Measurements from ENCODE around the gene NAMPT.
A peak's percentile ranks its signal among the peaks of the same experiment; 100 is the strongest.
"Not testable (repeated sequence)": the region's sequence is repeated elsewhere in the genome, so short reads cannot be mapped to it uniquely, and the experiment has no call there.

Gene NAMPT

DNA sequence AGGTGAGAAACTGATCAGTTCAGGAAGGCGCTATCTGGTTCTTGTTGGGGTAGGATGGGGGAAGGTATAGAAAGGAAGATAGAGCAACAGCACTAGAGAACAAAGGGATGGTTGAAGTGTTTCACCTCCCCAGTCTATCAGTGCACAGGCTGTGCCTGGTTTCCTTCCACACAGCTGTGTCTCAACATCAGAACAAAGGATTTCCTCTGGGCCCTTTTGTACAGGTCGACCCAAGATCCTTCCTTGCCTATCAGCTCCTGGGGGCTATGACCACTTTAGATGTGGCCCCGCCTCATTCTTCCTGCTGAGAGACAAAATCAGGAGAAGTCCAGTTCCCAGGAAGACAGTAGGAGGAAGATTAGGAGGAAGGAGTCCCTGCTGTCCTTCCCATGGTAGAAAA is 65.6 kb downstream of the NAMPT start:
- Histone ChIP-seq H3K4me3 (ENCODE audit: low read length in 2 of 2) (no peak overlapping the region), H3K27me3 (ENCODE audit: control insufficient read depth in 2 of 2, insufficient read depth in 2 of 2, low read length in 2 of 2) (no peaks in the 10 kb centered on the region), H3K9me3 (ENCODE audit: control insufficient read depth in 2 of 2, low read length in 2 of 2) (no peaks in the 10 kb centered on the region), H3K9ac (ENCODE audit: low read depth in 1 of 2, low read length in 2 of 2) (no peak overlapping the region), H3K36me3 (ENCODE audit: control insufficient read depth in 2 of 2, insufficient read depth in 2 of 2, low read length in 2 of 2) (no peaks in the 10 kb centered on the region), H3K27ac (ENCODE audit: low read depth in 2 of 2, low read length in 2 of 2) (no peak overlapping the region), H3K4me1 (ENCODE audit: control insufficient read depth in 2 of 2, insufficient read depth in 2 of 2, low read length in 2 of 2) (peaks cover 3 to 8% of the 10 kb centered on the region in 2 donors)

DNA sequence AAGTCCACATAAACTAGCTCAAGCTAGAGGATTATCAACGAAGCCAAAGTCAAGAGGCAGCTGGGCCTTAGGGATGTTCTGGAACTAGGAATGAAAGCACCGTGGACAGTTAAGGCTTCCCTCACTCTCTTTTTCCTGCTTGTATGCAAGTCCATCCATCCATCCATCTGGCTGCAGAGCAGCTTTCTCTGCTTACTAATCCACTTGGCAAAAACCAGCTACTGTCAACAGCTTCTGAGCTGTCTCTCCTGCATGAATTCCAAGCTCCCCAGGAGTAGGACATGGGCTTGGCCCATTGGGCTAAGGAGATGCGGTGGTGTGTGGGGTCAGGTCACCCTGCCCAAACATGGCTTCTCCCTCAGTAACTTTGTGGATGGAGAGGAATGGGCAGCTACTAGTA is 66.2 kb downstream of the NAMPT start:
- no peak overlapping the region for H3K4me3 ChIP-seq (ENCODE audit: low read length in 2 of 2)
- peaks cover 3 to 8% of the 10 kb centered on the region in 2 donors for H3K4me1 ChIP-seq (ENCODE audit: control insufficient read depth in 2 of 2, insufficient read depth in 2 of 2, low read length in 2 of 2)
- H3K9me3 ChIP-seq (ENCODE audit: control insufficient read depth in 2 of 2, low read length in 2 of 2) = no peaks in the 10 kb centered on the region
- H3K27ac ChIP-seq (ENCODE audit: low read depth in 2 of 2, low read length in 2 of 2) = no peak overlapping the region
- no peak overlapping the region for H3K9ac ChIP-seq (ENCODE audit: low read depth in 1 of 2, low read length in 2 of 2)
- H3K27me3 ChIP-seq (ENCODE audit: control insufficient read depth in 2 of 2, insufficient read depth in 2 of 2, low read length in 2 of 2) = no peaks in the 10 kb centered on the region
- H3K36me3 ChIP-seq (ENCODE audit: control insufficient read depth in 2 of 2, insufficient read depth in 2 of 2, low read length in 2 of 2) = no peaks in the 10 kb centered on the region

DNA sequence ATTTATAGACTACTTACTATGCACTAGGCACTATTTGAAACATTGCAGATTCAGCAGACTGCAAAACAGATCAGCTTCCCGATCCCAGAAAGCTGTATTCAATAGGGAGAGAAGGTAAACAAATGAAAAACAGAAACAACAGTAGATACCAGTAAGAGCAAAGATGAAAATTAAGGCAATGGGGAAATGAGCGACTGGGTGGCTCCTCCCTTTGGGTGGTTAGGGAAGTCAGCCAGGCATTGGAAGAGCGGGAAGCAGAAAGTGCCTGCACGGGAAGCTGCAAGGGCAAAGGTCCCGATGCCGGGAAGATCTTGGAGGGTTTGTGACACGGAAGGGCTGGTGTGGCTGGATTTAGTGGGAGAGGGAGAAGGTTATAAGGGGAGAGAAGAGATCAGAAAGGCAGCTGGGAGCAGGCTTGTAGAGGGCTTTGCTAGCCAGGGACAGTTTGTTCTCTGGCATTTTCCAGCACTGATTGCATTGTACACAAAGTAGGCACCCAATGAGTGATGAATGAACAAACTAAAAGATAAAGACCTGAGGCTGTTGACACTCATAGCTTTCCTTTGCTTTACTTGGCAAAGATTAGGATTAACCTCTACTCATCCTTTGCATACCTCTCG is 67.8 kb downstream of the NAMPT start:
- peak overlapping the region in 1 of 2 donors; percentile 24 for H3K9ac ChIP-seq (ENCODE audit: low read depth in 1 of 2, low read length in 2 of 2)

DNA sequence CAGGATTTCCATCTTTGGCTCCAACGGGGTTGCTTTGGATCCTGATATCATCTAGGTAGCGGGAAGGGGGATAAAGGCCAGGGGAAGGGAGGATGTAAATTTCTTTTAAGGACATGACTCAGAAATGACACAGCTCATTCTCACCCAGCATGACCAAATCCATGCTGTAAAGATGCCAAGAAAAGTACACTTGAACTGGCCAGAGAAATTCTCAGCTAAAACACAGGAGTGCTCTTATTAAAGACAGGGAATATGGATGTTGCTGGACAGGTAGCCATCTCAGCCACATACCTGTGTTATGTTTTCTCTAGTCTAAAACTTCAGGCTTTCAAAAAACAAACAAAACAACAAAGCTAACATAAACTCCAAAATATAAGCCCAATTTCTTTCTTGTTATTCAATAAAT is 68.3 kb downstream of the NAMPT start:
- H3K36me3 ChIP-seq (ENCODE audit: control insufficient read depth in 2 of 2, insufficient read depth in 2 of 2, low read length in 2 of 2) = no peaks in the 10 kb centered on the region
- H3K9ac ChIP-seq (ENCODE audit: low read depth in 1 of 2, low read length in 2 of 2) = peak overlapping the region in 1 of 2 donors; percentile 6
- no peak overlapping the region for H3K4me3 ChIP-seq (ENCODE audit: low read length in 2 of 2)
- H3K27me3 ChIP-seq (ENCODE audit: control insufficient read depth in 2 of 2, insufficient read depth in 2 of 2, low read length in 2 of 2) = no peaks in the 10 kb centered on the region
- no peaks in the 10 kb centered on the region for H3K9me3 ChIP-seq (ENCODE audit: control insufficient read depth in 2 of 2, low read length in 2 of 2)
- H3K27ac ChIP-seq (ENCODE audit: low read depth in 2 of 2, low read length in 2 of 2) = peak overlapping the region; percentile 56 to 67
- peaks cover 3 to 8% of the 10 kb centered on the region in 2 donors for H3K4me1 ChIP-seq (ENCODE audit: control insufficient read depth in 2 of 2, insufficient read depth in 2 of 2, low read length in 2 of 2)

More for the DNA sequence above, 67.8 kb downstream of the NAMPT start:
- no peaks in the 10 kb centered on the region for H3K36me3 ChIP-seq (ENCODE audit: control insufficient read depth in 2 of 2, insufficient read depth in 2 of 2, low read length in 2 of 2)
- peak overlapping the region; percentile 13 to 32 for H3K4me3 ChIP-seq (ENCODE audit: low read length in 2 of 2)
- no peaks in the 10 kb centered on the region for H3K9me3 ChIP-seq (ENCODE audit: control insufficient read depth in 2 of 2, low read length in 2 of 2)
- H3K27me3 ChIP-seq (ENCODE audit: control insufficient read depth in 2 of 2, insufficient read depth in 2 of 2, low read length in 2 of 2) = no peaks in the 10 kb centered on the region
- peaks cover 3 to 8% of the 10 kb centered on the region in 2 donors for H3K4me1 ChIP-seq (ENCODE audit: control insufficient read depth in 2 of 2, insufficient read depth in 2 of 2, low read length in 2 of 2)
- peak overlapping the region; percentile 56 to 67 for H3K27ac ChIP-seq (ENCODE audit: low read depth in 2 of 2, low read length in 2 of 2)

DNA sequence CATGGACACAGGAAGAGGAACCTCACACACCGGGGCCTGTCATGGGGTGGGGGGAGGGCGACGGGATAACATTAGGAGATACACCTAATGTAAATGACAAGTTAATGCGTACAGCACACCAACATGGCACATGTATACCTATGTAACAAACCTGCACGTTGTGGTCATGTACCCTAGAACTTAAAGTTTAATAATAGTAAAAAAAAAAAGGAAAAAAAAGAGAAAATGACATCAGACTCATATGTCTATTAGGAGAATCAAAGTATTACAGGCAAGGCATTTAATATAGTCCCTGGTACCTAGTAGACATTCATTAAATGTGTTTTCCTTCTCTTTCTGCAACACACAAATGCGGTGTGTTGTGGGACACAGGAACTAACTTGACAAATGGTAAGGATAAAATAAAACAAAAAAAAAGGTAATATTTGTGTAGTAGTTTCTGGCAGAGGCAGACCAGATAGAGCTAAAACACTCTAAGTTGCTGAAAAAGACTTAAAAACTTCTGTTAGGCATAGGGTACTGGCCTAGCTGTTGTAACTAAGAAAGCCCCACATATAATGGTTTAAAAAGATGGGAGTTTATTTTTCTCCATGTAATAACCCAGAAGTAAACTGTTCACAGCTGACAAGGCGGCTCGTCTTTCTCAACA is 68.8 kb downstream of the NAMPT start:
- H3K36me3 ChIP-seq (ENCODE audit: control insufficient read depth in 2 of 2, insufficient read depth in 2 of 2, low read length in 2 of 2) = no peaks in the 10 kb centered on the region
- H3K27me3 ChIP-seq (ENCODE audit: control insufficient read depth in 2 of 2, insufficient read depth in 2 of 2, low read length in 2 of 2) = no peaks in the 10 kb centered on the region
- peaks cover 3 to 8% of the 10 kb centered on the region in 2 donors for H3K4me1 ChIP-seq (ENCODE audit: control insufficient read depth in 2 of 2, insufficient read depth in 2 of 2, low read length in 2 of 2)
- no peaks in the 10 kb centered on the region for H3K9me3 ChIP-seq (ENCODE audit: control insufficient read depth in 2 of 2, low read length in 2 of 2)
- H3K4me3 ChIP-seq (ENCODE audit: low read length in 2 of 2) = no peak overlapping the region
- H3K27ac ChIP-seq (ENCODE audit: low read depth in 2 of 2, low read length in 2 of 2) = peak overlapping the region; percentile 56 to 67
- peak overlapping the region in 1 of 2 donors; percentile 6 for H3K9ac ChIP-seq (ENCODE audit: low read depth in 1 of 2, low read length in 2 of 2)

DNA sequence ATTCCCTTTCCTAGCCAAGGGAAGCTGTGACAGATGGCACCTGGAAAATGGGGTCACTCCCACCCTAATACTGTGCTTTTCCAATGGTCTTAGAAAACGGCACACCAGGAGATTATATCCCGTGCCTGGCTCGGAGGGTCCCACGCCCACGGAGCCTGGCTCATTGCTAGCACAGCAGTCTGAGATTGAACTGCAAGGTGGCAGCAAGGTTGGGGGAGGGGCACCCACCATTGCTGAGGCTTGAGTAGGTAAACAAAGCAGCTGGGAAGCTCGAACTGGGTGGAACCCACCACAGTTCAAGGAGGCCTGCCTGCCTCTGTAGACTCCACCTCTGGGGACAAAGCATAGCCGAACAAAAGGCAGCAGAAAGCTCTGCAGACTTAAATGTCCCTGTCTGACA is 75.8 kb downstream of the NAMPT start:
- not testable (repeated sequence) for H3K36me3 ChIP-seq (ENCODE audit: control insufficient read depth in 2 of 2, insufficient read depth in 2 of 2, low read length in 2 of 2); H3K9me3 ChIP-seq (ENCODE audit: control insufficient read depth in 2 of 2, low read length in 2 of 2); H3K4me1 ChIP-seq (ENCODE audit: control insufficient read depth in 2 of 2, insufficient read depth in 2 of 2, low read length in 2 of 2); H3K4me3 ChIP-seq (ENCODE audit: low read length in 2 of 2); H3K9ac ChIP-seq (ENCODE audit: low read depth in 1 of 2, low read length in 2 of 2); H3K27ac ChIP-seq (ENCODE audit: low read depth in 2 of 2, low read length in 2 of 2); H3K27me3 ChIP-seq (ENCODE audit: control insufficient read depth in 2 of 2, insufficient read depth in 2 of 2, low read length in 2 of 2)

DNA sequence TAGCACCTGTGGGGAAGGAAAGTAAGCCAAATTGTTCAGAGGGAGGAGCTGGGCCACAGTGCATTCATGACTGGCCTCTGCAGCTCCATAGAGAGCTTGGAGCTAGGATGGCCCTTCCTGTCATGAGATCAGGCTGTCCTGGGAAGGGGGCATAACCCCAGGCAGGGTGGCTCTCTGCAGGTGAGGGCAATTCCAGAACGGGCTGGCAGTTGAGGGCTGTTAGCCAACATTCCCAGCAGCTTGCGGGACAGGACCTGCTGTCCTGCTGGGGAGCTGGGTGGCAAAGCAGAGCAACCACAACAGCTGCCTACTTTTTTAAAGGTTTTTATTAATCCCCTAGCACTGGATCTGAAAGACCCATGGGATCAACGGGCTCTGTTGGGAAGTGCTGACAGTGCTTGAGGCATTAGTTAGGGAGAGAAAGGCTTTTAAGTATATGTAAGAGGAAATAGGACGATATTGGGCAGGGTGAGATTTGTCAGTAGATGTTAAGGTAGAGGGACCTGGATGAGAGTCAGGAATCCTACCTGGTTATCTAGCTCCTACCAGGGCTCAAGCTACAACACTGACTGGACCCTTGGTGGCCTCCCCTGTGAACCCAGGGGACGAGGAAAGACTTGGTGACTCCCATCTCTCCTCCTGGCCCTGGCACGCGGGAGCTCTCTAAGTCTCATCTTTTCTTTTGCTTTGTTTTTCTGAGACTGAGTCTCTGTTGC is 77.8 kb downstream of the NAMPT start:
- Histone ChIP-seq H3K27me3 (ENCODE audit: control insufficient read depth in 2 of 2, insufficient read depth in 2 of 2, low read length in 2 of 2) (no peaks in the 10 kb centered on the region), H3K36me3 (ENCODE audit: control insufficient read depth in 2 of 2, insufficient read depth in 2 of 2, low read length in 2 of 2) (no peaks in the 10 kb centered on the region), H3K4me1 (ENCODE audit: control insufficient read depth in 2 of 2, insufficient read depth in 2 of 2, low read length in 2 of 2) (no peaks in the 10 kb centered on the region), H3K4me3 (ENCODE audit: low read length in 2 of 2) (no peak overlapping the region), H3K9me3 (ENCODE audit: control insufficient read depth in 2 of 2, low read length in 2 of 2) (no peaks in the 10 kb centered on the region), H3K9ac (ENCODE audit: low read depth in 1 of 2, low read length in 2 of 2) (no peak overlapping the region), H3K27ac (ENCODE audit: low read depth in 2 of 2, low read length in 2 of 2) (no peak overlapping the region)

DNA sequence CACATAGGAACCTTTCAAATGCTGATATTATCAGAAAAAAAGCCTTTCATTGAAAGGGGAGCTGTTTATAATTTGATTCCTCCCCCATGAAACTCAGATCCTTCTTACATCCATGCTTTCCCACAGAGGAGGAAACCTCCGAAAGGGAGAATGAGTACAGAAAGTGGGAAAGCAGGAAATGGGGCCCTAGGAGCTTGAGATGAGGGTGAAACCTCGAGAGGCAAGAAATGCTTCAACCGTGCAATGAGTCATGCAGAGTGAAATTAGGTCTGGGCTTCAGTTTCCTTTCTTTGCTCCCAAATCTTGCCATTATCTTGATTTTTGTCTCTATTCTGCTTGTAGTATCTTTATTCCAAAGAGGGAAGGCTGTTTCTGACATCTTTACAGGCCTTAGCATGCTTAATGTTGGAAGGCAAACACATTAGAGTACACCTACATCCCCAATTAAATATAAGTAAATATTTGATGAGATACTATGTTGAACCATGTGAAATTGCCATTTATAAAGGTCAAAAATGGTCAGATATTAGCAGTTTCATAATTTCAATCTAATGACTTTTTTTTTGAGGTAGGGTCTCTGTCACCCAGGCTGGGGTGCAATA is 79.1 kb downstream of the NAMPT start:
- H3K27ac ChIP-seq (ENCODE audit: low read depth in 2 of 2, low read length in 2 of 2) = no peak overlapping the region
- no peak overlapping the region for H3K9ac ChIP-seq (ENCODE audit: low read depth in 1 of 2, low read length in 2 of 2)

DNA sequence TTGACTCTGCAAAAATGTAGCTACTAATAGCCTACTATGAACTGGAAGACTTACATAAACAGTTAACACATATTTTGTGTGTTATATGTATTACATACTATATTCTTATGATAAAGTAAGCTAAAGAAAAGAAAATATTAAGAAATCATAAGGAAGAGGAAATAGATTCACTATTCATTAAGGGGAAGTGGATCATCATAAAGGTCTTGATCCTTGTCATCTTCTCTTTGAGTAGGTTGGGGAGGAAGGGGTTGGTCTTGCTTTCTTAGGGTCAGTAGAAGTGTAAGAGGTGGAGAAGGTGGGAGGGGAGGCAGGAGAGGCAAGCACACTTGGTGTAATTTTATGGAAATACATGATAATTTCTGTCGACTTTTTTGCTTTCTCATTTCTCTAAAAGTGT is 81.3 kb downstream of the NAMPT start:
- H3K9me3 ChIP-seq (ENCODE audit: control insufficient read depth in 2 of 2, low read length in 2 of 2) = no peaks in the 10 kb centered on the region
- no peaks in the 10 kb centered on the region for H3K27me3 ChIP-seq (ENCODE audit: control insufficient read depth in 2 of 2, insufficient read depth in 2 of 2, low read length in 2 of 2)
- no peak overlapping the region for H3K4me3 ChIP-seq (ENCODE audit: low read length in 2 of 2)
- no peaks in the 10 kb centered on the region for H3K4me1 ChIP-seq (ENCODE audit: control insufficient read depth in 2 of 2, insufficient read depth in 2 of 2, low read length in 2 of 2)
- H3K27ac ChIP-seq (ENCODE audit: low read depth in 2 of 2, low read length in 2 of 2) = no peak overlapping the region
- no peaks in the 10 kb centered on the region for H3K36me3 ChIP-seq (ENCODE audit: control insufficient read depth in 2 of 2, insufficient read depth in 2 of 2, low read length in 2 of 2)
- H3K9ac ChIP-seq (ENCODE audit: low read depth in 1 of 2, low read length in 2 of 2) = no peak overlapping the region

More for the DNA sequence above, 79.1 kb downstream of the NAMPT start:
- H3K4me3 ChIP-seq (ENCODE audit: low read length in 2 of 2) = no peak overlapping the region
- no peaks in the 10 kb centered on the region for H3K27me3 ChIP-seq (ENCODE audit: control insufficient read depth in 2 of 2, insufficient read depth in 2 of 2, low read length in 2 of 2)
- H3K9me3 ChIP-seq (ENCODE audit: control insufficient read depth in 2 of 2, low read length in 2 of 2) = no peaks in the 10 kb centered on the region
- no peaks in the 10 kb centered on the region for H3K4me1 ChIP-seq (ENCODE audit: control insufficient read depth in 2 of 2, insufficient read depth in 2 of 2, low read length in 2 of 2)
- no peaks in the 10 kb centered on the region for H3K36me3 ChIP-seq (ENCODE audit: control insufficient read depth in 2 of 2, insufficient read depth in 2 of 2, low read length in 2 of 2)

DNA sequence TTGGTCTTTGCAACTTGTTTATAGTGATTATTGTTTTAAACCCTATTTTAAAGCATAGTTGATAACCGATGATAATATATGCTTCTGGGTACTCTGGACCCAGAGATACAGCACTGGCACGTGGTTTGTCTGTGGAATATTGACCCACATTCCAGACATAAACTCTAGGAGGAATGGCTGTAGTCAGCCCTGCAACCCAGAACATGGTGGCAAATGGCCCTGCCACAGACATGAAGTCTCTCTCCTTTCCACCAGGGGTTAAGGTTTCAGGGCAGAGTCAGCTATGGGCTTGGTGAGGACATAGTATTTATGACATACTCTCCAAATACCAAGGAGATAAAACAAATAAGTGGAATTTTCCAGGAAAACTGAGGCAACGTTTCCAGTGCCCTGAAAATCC is 83.6 kb downstream of the NAMPT start:
- Histone ChIP-seq H3K4me3 (ENCODE audit: low read length in 2 of 2) (no peak overlapping the region), H3K36me3 (ENCODE audit: control insufficient read depth in 2 of 2, insufficient read depth in 2 of 2, low read length in 2 of 2) (no peaks in the 10 kb centered on the region), H3K27ac (ENCODE audit: low read depth in 2 of 2, low read length in 2 of 2) (no peak overlapping the region), H3K27me3 (ENCODE audit: control insufficient read depth in 2 of 2, insufficient read depth in 2 of 2, low read length in 2 of 2) (no peaks in the 10 kb centered on the region), H3K9me3 (ENCODE audit: control insufficient read depth in 2 of 2, low read length in 2 of 2) (no peaks in the 10 kb centered on the region), H3K4me1 (ENCODE audit: control insufficient read depth in 2 of 2, insufficient read depth in 2 of 2, low read length in 2 of 2) (no peaks in the 10 kb centered on the region), H3K9ac (ENCODE audit: low read depth in 1 of 2, low read length in 2 of 2) (no peak overlapping the region)
